GM21717 (cell line): ENCODE measurements around the gene RAB6D.
"Not testable (repeated sequence)": the region's sequence is repeated elsewhere in the genome, so short reads cannot be mapped to it uniquely, and the experiment has no call there.

Experiments used
- ATAC-seq: cut with Tn5 transposase; IDR thresholded peaks from one replicate; pipeline ENCODE4 v1.9.1; 2021; ENCODE audit warnings: mild to moderate bottlenecking, moderate library complexity; ENCODE audit not compliant: unreplicated experiment

RAB6D gene

GRCh38 chr2:131363703-131364186 is at the start of gene RAB6D:
Gene RAB6D (minus strand): TSS chr2:131364168. CDS start chr2:131363720, 448 bp downstream.
- ATAC-seq = not testable (repeated sequence)

- ATAC-seq = peak; percentile 66
Observed at GRCh38 chr2:131413148-131413747, 49.3 kb upstream of the RAB6D start.

GRCh38 chr2:131410173-131410572 is 46.2 kb upstream of the RAB6D start:
- ATAC-seq = no peak

GRCh38 chr2:131408778-131409177 is 44.8 kb upstream of the RAB6D start:
- ATAC-seq = no peak

GRCh38 chr2:131408207-131408606 is 44.2 kb upstream of the RAB6D start:
- no peak for ATAC-seq

GRCh38 chr2:131404753-131405152 is 40.8 kb upstream of the RAB6D start:
- no peak for ATAC-seq

GRCh38 chr2:131402320-131403039 is 38.5 kb upstream of the RAB6D start:
- no peak for ATAC-seq

- ATAC-seq = no peak
Observed at GRCh38 chr2:131400849-131401248, 36.9 kb upstream of the RAB6D start.

GRCh38 chr2:131400441-131400840 is 36.5 kb upstream of the RAB6D start:
- ATAC-seq = not testable (repeated sequence)

- ATAC-seq = not testable (repeated sequence)
Observed at GRCh38 chr2:131396209-131396608, 32.2 kb upstream of the RAB6D start.

- not testable (repeated sequence) for ATAC-seq
Observed at GRCh38 chr2:131395024-131395645, 31.2 kb upstream of the RAB6D start.

- ATAC-seq = no peak
Observed at GRCh38 chr2:131394147-131394931, 30.4 kb upstream of the RAB6D start.

- ATAC-seq = not testable (repeated sequence)
Observed at GRCh38 chr2:131391953-131392352, 28.0 kb upstream of the RAB6D start.

- not testable (repeated sequence) for ATAC-seq
Observed at GRCh38 chr2:131391471-131391870, 27.5 kb upstream of the RAB6D start.

GRCh38 chr2:131390495-131391130 is 26.6 kb upstream of the RAB6D start:
- ATAC-seq = not testable (repeated sequence)

GRCh38 chr2:131389657-131390056 is 25.7 kb upstream of the RAB6D start:
- no peak for ATAC-seq

GRCh38 chr2:131388834-131389233 is 24.9 kb upstream of the RAB6D start:
- not testable (repeated sequence) for ATAC-seq

- ATAC-seq = not testable (repeated sequence)
Observed at GRCh38 chr2:131373111-131373510, 9.1 kb upstream of the RAB6D start.

- no peak for ATAC-seq
Observed at GRCh38 chr2:131369954-131370353, 6.0 kb upstream of the RAB6D start.

- ATAC-seq = not testable (repeated sequence)
Observed at GRCh38 chr2:131368493-131369066, 4.6 kb upstream of the RAB6D start.
